ENCODE results near the gene DHRS9.

The DHRS9 gene

DNA sequence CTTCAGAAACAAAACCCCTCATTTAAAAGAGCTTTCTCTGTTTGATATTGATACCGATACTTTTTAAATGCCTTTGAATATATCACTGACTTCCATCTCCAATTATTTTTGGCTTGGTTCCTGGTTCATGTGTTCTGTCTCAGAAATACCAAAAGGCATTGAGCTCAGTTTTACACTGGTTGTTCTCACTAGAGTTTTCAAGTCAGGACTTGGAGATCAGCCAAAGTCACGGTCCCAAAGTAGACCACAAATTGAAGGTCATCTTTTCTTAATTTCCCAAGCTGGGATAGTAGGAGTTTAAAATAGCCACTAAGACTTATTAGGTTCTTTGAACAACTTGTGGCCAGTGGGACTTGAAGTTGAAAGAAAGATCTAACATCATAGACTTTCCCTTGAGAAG lies 24.2 kb downstream of the DHRS9 start:
- no peak for FAIRE-seq

DNA sequence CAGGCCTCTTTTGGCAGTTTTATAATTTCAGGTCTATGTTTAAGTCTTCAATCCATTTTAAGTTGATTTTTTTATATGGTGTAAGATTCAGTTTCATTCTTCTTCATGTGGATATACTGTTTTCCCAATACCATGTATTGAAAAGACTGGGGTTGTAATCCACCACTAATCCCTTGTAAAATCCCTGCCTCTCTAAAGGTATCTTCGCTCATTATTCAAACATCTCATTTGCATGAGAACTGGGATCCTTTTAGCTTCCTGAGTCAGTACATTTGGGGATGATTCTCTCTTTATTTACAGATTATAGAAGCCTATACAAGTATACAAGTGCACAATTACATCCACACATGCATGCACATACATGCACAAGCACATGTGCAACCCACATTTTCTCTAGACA lies 25.3 kb downstream of the DHRS9 start:
- no peak for DNase-seq (ENCODE audit: low spot score)
- FAIRE-seq: no peak

More for the DNA sequence above, 24.2 kb downstream of the DHRS9 start:
- DNase-seq (ENCODE audit: low spot score): no peak

DNA sequence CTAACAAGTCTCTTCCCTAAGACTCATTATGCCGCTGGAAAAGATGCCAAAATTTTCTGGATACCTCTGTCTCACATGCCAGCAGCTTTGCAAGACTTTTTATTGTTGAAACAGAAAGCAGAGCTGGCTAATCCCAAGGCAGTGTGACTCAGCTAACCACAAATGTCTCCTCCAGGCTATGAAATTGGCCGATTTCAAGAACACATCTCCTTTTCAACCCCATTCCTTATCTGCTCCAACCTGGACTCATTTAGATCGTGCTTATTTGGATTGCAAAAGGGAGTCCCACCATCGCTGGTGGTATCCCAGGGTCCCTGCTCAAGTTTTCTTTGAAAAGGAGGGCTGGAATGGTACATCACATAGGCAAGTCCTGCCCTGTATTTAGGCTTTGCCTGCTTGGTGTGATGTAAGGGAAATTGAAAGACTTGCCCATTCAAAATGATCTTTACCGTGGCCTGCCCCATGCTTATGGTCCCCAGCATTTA lies 26.3 kb downstream of the DHRS9 start:
- DNase-seq (ENCODE audit: low spot score) (peak; percentile 83), FAIRE-seq (peak; percentile 97)

DNA sequence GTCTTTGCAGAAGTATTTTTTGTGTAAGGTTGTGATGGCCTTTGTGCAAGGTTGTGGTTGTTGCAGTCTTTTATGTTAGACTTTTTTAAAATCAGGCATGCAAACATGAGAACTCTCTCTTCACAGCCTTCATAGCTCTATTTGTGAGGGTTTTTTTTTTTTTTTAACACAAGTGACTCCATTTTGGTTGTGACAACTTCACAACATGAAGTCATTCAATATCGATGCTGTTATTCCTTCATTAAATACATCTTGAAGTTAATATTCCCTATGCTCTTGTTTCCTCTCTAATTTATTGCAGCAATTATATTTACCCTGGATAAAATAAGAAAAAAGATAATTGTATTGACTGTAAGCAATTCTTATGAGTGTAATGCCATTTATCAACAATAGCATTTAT lies 35.5 kb downstream of the DHRS9 start:
- no peak for FAIRE-seq

DNA sequence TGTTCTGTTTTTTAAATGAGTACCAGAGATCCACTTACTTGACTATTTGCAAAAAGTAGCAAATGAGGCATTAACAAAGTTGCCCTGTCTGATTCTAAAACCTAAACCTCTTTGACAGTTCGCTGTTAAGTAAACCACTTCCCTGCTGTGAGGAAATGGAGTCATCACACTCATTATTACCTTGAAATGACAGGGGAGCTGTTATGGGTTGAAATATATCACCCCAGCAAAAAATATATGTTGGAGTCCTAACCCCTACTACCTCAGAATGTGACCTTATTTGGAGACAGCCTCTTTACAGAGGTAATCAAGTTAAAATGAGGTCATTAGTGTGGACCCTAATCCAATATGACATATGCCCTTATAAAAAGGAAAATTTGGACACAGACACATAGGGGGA lies 36.1 kb downstream of the DHRS9 start:
- FAIRE-seq: no peak
- no peak for DNase-seq (ENCODE audit: low spot score)

More for the DNA sequence above, 35.5 kb downstream of the DHRS9 start:
- DNase-seq (ENCODE audit: low spot score): no peak

DNA sequence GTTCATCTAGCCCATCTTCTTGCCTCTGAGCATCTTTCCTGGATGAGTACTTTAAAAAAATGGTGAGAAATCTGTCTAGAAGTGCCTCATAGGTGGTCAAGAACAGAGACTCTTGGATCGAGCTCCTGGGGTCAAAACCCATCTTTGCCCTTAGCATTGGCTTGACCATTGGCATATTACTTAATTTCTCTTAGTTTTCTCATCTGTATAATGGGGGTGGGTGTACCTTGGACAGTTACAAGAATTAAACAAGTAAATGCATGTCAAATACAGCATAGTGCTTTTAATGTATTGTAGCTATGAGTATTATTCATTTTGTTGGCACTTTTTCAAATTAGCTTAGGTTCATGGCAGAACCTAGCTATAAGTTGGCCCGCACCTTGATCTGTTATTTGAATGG lies 36.8 kb downstream of the DHRS9 start:
- no peak for DNase-seq (ENCODE audit: low spot score)

DNA sequence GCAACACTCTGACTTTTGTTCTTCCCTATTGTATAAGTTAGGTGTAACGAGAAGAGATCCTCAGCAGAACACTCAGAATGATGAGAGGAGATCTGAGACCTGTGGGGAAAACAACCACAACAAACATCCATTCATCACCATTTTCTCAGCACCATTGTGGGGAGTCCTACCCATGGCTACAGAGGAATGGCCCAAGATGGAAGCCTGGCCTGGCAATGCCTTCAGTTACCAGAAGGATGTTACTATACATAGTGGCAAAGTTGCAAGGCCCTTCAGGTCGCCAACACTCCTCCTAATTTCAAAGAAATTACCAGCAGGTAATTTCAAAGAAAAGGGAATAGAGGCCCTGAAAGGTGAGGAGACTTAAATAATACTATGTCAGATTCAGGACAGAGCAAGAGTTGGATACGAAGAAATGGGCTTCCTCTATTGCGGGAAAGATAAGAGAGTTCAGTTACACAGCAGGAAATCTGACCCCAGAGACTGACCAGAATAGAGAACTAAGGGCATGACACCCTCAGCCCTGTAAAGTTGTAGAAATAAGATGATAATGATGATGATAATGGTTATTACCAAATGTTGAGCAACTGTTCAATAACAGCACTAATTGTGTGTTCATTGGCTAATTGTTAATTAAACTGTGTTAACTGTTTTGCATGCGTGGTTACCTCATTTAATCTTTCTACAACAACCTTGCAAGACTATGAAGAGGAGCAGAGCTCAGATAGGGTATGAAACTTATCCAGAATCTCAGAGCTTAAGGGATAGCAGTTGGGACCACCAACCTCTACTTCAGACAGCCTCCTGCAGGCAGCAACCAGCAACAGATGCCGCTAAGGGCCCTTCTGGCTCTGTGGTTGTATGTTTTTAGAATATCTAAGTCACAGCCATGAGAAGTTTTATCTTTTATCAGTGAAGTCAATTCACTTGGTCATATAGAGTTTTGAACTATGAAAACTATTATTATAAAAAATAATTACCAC lies 37.5 kb downstream of the DHRS9 start:
- no peak for DNase-seq (ENCODE audit: low spot score)
- no peak for FAIRE-seq

More for the DNA sequence above, 36.8 kb downstream of the DHRS9 start:
- FAIRE-seq: no peak

DNA sequence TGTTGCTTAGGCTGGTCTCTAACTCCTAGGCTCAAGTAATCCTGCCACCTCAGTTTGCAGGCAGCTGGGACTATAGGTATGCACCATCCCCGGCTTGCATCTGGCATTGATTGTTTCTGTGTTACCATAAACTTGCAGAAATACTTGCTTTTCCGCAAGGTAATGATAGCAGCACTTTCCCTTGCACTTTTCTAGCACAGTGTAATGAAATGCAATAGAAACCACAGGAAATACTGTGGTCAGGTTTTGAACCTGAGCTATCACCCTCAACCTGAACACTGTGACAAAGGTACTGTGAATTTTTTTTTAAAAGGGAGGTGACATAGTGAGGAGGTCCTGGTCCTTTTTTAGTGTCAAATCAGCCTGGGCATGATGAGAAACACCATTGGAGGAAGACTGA lies 38.3 kb downstream of the DHRS9 start:
- no peak for DNase-seq (ENCODE audit: low spot score)

DNA sequence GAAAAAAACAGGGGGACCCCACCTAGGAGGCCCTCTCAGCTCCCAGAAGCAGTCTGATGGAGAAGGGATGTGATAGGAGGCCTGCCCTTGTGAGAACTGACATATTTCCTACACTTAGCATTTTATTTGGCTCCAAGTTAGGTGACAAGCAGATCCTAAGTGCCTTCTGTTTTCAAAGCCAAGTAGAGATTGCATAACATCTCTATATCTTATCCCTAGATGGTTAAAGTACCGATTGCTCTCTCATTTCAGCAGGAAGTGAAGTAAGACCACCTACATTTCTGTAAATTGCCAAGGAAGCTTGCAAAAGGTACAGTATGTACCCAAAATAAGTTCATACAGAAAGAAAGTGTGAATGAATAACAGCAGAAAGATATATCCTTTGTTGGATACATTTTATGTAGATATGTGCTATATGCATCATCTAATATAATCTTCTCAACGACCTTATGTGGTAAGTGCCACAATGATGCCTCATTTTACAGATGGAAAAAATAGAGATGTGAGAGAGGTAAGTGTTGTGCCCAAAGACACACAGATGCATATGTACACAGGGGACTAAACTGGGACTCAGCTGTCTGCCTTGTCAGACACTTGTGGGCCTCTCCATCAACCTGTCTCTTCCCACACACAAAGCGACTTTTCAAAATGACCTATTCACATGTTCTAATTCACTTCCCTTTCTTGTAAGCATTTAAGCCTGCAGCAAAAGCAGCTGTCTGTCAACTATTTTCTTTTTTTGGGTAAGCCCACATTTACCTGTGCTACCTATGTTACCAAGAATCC lies 38.9 kb downstream of the DHRS9 start:
- no peak for DNase-seq (ENCODE audit: low spot score)
- no peak for FAIRE-seq

More for the DNA sequence above, 38.3 kb downstream of the DHRS9 start:
- no peak for FAIRE-seq

DNA sequence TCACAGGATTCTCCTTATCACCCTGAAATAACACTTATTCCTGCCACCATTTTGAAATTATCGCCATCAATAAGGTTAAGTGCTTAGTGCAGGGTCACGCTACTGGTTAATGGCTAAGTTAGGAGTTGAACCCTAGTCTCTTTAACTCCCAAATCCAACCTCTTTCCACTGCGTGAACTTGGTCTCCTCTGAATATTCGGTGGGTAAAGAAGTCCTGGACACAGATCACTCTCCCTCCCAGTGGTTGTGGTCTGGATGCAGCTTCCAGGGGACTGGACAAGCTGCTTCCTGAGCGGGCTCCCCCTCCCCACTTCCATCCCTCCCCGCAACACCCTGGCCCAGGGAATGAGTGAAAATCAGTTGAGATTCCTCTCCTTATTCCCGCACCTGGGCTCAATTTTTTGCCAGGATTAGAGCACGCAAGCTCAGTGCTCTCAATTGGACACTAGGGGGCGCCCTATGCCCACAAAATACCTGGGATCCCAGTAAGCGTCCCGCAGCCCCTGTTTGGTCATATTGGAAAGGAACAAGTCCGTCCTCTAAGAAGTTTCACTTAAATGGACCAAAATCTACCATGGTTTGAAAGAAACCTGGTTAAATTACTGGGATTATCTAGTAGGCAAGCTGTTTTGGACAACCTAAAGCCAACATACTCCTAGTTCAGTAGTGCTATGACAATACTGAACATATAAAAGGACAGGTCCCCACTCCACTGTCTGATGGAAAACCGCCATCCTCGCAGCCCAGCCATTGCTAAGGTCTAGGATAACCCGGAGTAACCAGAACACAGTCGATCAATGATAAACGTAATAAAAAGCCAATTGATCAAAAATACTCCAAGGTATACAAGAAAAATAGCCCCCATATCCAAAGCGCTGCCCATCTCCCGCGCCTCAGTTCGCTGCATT lies 40.4 kb downstream of the DHRS9 start:
- no peak for FAIRE-seq

DNA sequence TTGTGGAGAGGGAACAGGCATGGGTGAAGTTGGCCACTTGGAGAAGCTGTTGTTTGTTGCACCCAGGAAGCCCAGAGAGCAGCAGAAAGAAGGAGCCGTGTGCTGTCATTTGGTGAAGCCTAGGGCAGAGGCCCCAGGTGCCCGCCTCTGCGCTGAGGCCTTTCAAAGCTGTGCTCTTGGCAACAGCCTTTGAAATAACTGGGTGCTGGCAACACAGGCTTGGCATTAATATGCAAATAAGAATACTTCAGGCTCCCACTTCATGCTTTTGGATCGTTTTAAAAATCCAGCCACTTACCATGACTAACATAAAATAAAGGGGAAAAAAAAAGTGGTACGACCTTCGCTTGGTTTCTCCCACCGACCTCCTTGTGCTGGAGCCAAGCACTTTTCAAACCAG lies 41.1 kb downstream of the DHRS9 start:
- FAIRE-seq: no peak
- no peak for DNase-seq (ENCODE audit: low spot score)

More for the DNA sequence above, 40.4 kb downstream of the DHRS9 start:
- DNase-seq (ENCODE audit: low spot score): peak; percentile 46

DNA sequence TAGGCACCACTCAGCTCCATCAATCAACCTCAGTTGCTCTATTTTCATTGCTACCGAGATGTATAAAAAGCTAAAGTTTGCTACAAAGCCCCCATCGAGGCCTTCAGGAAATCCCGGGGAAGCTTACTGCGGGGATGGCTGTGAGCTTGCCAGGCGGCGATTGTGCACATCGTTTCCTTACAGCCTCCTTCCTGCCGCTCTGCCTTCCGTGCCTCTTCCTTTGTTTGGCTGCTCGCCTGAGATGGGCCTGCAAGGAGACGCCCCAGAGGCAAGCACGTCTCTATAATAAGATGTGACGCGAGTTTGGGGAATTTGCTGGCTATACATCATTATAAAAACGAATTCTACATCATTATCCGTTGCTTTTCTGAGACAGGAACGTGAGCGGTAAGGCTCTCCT lies 41.6 kb downstream of the DHRS9 start:
- DNase-seq (ENCODE audit: low spot score) (no peak), FAIRE-seq (no peak)

DNA sequence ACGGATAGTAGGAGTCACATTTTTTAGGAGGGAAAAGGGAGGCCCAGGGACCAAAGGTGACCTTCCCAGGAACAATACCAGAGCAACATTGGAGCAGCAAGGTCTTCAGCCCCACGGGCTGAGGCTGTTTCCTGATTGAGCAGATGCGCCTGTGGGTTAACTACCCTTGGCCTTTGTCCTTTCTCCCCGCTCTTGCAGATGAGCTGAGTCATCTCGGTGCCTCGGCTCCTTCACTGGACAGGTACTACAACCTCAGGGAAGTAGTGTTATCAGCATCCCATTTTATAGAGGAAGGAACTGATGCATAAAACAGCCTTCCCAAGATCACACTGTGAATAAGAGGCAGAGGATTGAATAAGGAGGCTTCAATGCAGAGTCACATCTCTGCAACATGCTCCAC lies 43.5 kb downstream of the DHRS9 start:
- FAIRE-seq (no peak), DNase-seq (ENCODE audit: low spot score) (no peak)

DNA sequence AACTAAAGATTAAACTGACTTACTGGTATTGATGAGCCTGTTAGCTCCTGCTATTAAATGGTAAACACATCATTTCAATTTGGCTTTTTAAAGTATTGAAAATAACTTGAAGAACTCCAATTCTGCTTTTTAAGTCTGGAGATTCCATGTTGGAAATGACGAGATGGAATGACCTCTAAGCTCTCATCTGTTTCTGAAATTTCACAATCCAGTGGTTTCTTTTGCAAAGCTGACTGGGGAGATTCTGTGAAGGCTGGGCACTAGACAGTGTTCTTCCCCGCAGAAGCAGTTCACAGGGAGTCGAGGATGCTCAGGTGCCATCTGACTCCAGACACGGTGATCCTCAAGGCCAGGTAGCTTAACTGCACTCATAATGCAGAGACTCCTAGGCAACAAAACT lies 44.7 kb downstream of the DHRS9 start:
- FAIRE-seq (no peak), DNase-seq (ENCODE audit: low spot score) (no peak)

DNA sequence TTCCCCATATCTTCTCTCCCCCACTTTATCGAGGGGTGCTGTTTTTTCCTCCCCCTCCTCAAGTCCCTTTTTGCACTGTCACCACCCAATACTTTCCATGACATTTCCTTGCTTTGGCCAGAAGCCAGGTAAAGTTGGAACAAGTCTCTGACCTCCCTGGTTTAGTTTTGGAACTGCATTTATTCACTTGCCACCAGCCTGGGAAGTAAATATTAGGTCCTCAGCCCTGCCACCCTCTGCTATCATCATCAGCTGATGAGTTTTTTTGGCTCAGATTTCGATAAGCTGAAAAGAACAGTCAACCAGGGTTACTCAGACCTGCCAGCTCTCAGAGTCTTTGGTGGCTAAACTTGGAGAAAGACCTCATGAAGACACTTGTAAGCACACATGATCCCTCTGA lies 47.0 kb downstream of the DHRS9 start:
- no peak for DNase-seq (ENCODE audit: low spot score)
- no peak for FAIRE-seq

DNA sequence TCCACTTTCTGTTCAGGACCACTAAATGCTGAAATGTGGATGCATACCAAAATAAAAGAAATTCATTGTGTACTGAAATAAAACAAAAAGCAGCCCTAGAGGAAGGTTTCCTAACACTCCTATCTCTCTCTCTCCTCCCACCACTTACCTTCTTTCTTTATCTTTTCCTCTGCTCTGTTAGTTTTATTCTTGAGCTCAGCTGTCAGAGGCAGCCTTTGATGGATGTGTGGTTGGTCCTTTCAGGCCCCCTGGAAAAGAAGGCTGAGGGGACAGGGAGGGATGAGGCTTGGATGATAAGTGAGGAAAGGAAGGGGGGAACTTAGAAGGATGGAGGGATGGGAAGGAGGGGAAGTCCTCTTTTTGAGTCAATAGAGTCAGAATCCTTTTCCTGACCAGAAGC lies 47.6 kb downstream of the DHRS9 start:
- FAIRE-seq: no peak

DNA sequence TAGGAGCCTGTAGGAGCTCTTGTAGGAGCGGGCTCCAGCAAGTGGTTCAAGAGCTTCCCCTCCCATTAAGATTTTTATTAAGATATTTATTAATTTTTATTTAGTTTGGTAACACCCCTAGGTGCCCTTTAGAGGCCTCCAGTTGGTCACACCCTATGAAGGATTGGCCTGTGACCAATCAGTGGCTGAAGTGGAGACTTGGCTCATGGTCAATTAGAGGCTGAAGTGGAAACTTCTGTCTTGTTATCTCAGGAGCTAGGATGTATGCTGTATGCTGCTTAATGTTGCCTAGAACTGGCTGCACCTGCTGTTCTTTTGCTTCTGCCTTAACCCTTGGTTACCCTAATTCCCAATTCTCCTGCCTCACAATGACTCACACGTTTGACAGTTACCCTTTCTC lies 48.7 kb downstream of the DHRS9 start:
- DNase-seq (ENCODE audit: low spot score): no peak

More for the DNA sequence above, 47.6 kb downstream of the DHRS9 start:
- no peak for DNase-seq (ENCODE audit: low spot score)

DNA sequence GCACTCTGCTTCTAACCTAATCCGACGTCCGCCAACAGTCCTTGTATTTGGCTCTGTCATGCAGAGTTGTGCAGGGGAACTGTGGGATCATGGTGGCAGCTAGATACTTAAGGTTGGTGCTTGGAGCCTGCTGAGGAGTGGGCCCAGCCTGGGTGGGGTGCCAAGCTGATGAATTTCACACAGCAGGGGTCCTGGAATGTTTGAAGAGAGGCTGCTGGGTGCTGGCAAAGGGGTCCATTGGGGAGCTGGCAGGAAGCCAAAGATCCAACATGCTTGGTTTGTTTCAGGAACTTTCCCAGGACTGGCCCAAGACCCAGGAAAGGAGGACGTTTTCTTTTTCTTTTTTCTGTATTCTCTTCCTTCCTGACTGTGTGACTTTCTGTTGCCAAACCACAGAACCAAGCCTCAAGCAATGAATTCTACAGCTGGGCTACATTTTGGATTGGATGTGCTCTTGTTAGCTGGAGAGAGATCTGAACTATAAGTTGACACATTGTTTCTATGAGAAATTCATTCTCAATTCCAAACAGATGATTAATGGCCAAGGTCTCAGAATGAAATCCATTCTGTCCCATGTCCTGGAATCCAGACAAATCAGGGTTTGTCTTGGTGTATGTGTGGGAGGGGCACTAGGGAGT lies 49.9 kb downstream of the DHRS9 start:
- DNase-seq (ENCODE audit: low spot score): no peak
- FAIRE-seq: no peak

More for the DNA sequence above, 48.7 kb downstream of the DHRS9 start:
- FAIRE-seq: no peak

DNA sequence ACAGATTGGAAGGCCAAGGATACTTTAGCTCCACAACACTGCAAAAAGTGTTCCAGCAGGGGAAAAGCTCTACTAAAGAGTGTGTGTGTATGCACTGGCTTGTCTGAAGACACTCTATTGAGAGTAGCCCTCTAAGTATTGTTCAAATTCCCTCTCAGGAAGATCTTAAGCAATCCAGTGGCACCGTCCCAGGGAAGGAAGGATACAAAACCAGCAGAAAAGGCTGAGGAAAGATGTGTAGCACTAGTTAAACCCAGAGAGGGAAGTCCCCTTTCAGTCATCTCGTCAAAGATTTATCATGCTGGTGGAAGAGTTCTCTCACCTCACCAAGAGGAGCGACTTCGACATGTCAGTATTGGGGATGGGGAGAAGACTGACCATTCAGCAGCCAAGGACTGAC lies 50.5 kb downstream of the DHRS9 start:
- no peak for FAIRE-seq
- DNase-seq (ENCODE audit: low spot score): no peak

DNA sequence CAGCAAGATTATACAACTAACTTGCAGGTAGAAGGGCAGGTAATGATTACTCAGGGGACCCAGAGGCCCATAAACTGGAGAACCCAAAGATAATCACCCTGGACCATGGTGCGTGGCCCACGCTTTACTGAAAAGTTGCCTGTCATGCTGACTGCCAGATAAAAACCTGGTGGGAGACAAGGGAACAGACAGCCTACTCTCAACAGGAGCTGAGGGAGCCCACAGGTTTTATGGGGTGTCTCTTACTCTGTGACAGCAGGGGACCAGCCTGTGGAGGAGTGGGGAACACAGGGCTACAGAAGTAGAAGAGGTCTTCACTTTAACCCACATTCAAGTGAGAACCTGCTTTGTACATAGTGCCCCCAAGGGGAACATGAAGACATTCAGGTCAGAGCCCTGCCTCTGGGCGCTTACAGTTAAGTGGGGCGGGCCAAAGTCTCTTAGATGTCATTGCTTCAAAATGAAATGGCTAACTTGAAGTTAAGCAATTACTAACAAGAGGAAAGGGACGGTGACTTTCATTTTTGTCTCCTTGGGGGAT lies 60.4 kb downstream of the DHRS9 start:
- FAIRE-seq (no peak), DNase-seq (ENCODE audit: low spot score) (no peak)
